ENCODE data around the gene GTPBP2. TPM values are rescaled to one million over a fixed set of nuclear protein-coding genes. Genes with fewer than 3 reads are reported as not detected.

GTPBP2 gene
- total and polyA plus RNA-seq, 2 of the 4 experiments (the other 2 are of a cell fraction), result 38.4 to 86.6 TPM

GRCh38 chr6:43575105-43575771 is 53.8 kb downstream of the GTPBP2 start:
- Histone ChIP-seq H2BK15ac (ENCODE audit: low read depth, low read length) (0 out of 3 replicates have a peak overlapping the region, but pooled peaks have one; percentile 50), H2AK9ac (replicated peaks; ENCODE audit: low read depth, low read length, poor library complexity) (peak overlapping the region; percentile 93), H4K20me1 (ENCODE audit: insufficient read depth, low read length) (peaks cover 9% of the 10 kb centered on the region), H3K4me3 (ENCODE audit: insufficient read depth, low read depth, low read length) (peak overlapping the region; percentile 94), H2AFZ (replicated peaks; ENCODE audit: low read length, poor library complexity) (peak overlapping the region; percentile 99), H3K18ac (ENCODE audit: low read depth, low read length) (no peak overlapping the region), H2BK120ac (ENCODE audit: low read depth, low read length) (no peak overlapping the region), H2BK5ac (ENCODE audit: low read depth, low read length, poor library complexity, severe bottlenecking) (peak overlapping the region; percentile 87), H3K23ac (ENCODE audit: low read depth, low read length) (peak overlapping the region; percentile 98), H3K9me1 (ENCODE audit: insufficient read depth, low read length) (peaks cover 3% of the 10 kb centered on the region; the same call in 1 of the 2 replicates), H4K8ac (ENCODE audit: low read depth in 2 of 2, low read length in 2 of 2) (peak overlapping the region; percentile 85 to 97), H3K27ac (ENCODE audit: insufficient read depth, low read length) (peak overlapping the region; percentile 89), H3K4me2 (ENCODE audit: low read depth, low read length) (peak overlapping the region; percentile 99), H2BK20ac (ENCODE audit: low read depth, low read length) (no peak overlapping the region), H4K5ac (ENCODE audit: low read depth, low read length) (no peak overlapping the region; the same call in 1 of the 2 replicates), H3K36me3 (ENCODE audit: control insufficient read depth, insufficient read depth, low read length) (peaks cover 11% of the 10 kb centered on the region; the same call in 1 of the 2 replicates), H3K79me1 (ENCODE audit: low read depth in 1 of 2, low read length in 2 of 2) (peaks cover 17 to 39% of the 10 kb centered on the region in 2 experiments), H3K14ac (replicated peaks; ENCODE audit: low read depth, low read length) (peak overlapping the region; percentile 94), H3K27me3 (ENCODE audit: control insufficient read depth, insufficient read depth, low read length) (no peaks in the 10 kb centered on the region), H3K56ac (ENCODE audit: extremely low read depth, insufficient read depth, low read length) (peak overlapping the region; percentile 81), H3K4me1 (ENCODE audit: control insufficient read depth, insufficient read depth, low read length) (peaks cover 2% of the 10 kb centered on the region; the same call in 1 of the 2 replicates), H4K91ac (ENCODE audit: insufficient read depth, low read depth, low read length) (peak overlapping the region; percentile 48; the same call in 1 of the 2 replicates), H2AK5ac (ENCODE audit: low read depth, low read length) (peak overlapping the region; percentile 85; the same call in 1 of the 2 replicates), H3K4ac (ENCODE audit: low read depth, low read length) (peak overlapping the region; percentile 93), H3K9ac (ENCODE audit: low read depth, low read length) (peak overlapping the region; percentile 93), H3K9me3 (ENCODE audit: control insufficient read depth, insufficient read depth, low read length) (no peaks in the 10 kb centered on the region)
- dilution Hi-C loops (cut with HindIII; ENCODE audit: low sequenced_read_pairs, unreplicated experiment) (no loop called here), in situ Hi-C loops (cut with MboI; ENCODE audit: low sequenced_read_pairs) (no loop called here), intact Hi-C loops (cut with micrococcal nuclease) (no loop called here)
- DNase-seq, result peak; percentile 9
- TF ChIP-seq POLR2A (IDR thresholded peaks at IDR 0.05; ENCODE audit: low read depth, low read length) (no peak), MAFK (IDR thresholded peaks at IDR 0.05; ENCODE audit: low read depth, low read length) (no peak), RCOR1 (IDR thresholded peaks at IDR 0.05; ENCODE audit: insufficient replicate concordance, low read length) (no peak), CHD1 (IDR thresholded peaks at IDR 0.05; ENCODE audit: low read depth, low read length) (no peak), MXI1 (IDR thresholded peaks at IDR 0.05; ENCODE audit: borderline replicate concordance, low read depth, low read length) (peak; percentile 92), RFX5 (IDR thresholded peaks at IDR 0.05; ENCODE audit: low read depth, low read length) (no peak), MAZ (IDR thresholded peaks at IDR 0.05; ENCODE audit: borderline replicate concordance, low read depth, low read length) (no peak), BHLHE40 (IDR thresholded peaks at IDR 0.05; ENCODE audit: low read depth, low read length) (peak; percentile 44; the same call in 1 of the 2 replicates), CEBPB (IDR thresholded peaks at IDR 0.05; ENCODE audit: low read depth, low read length) (no peak), NFE2L2 (IDR thresholded peaks at IDR 0.05; ENCODE audit: low read depth, low read length) (no peak)
- TF ChIP-seq, protein P1, sequence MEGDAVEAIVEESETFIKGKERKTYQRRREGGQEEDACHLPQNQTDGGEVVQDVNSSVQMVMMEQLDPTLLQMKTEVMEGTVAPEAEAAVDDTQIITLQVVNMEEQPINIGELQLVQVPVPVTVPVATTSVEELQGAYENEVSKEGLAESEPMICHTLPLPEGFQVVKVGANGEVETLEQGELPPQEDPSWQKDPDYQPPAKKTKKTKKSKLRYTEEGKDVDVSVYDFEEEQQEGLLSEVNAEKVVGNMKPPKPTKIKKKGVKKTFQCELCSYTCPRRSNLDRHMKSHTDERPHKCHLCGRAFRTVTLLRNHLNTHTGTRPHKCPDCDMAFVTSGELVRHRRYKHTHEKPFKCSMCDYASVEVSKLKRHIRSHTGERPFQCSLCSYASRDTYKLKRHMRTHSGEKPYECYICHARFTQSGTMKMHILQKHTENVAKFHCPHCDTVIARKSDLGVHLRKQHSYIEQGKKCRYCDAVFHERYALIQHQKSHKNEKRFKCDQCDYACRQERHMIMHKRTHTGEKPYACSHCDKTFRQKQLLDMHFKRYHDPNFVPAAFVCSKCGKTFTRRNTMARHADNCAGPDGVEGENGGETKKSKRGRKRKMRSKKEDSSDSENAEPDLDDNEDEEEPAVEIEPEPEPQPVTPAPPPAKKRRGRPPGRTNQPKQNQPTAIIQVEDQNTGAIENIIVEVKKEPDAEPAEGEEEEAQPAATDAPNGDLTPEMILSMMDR (conservative IDR thresholded peaks at IDR 0.05; ENCODE audit: low read depth, low read length), result no peak
- TF ChIP-seq, protein P2, sequence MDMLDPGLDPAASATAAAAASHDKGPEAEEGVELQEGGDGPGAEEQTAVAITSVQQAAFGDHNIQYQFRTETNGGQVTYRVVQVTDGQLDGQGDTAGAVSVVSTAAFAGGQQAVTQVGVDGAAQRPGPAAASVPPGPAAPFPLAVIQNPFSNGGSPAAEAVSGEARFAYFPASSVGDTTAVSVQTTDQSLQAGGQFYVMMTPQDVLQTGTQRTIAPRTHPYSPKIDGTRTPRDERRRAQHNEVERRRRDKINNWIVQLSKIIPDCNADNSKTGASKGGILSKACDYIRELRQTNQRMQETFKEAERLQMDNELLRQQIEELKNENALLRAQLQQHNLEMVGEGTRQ (IDR thresholded peaks at IDR 0.05; ENCODE audit: low read depth, low read length), result no peak
- no TSS peak for BruUV-seq (replicated peaks)
- ChIA-PET CTCF (interaction anchor here (0.6 kb wide), 1 partner anchor 28 kb away, joined by 5 read pairs; no protein-coding TSS in a partner anchor), POLR2A (ENCODE audit: unreplicated experiment) (interaction anchor here (0.6 to 0.7 kb wide), 2 partner anchors 19 to 1008 kb away, joined by 3 to 6 read pairs; no protein-coding TSS in a partner anchor)
- WGBS, 2 experiments (ENCODE audit: extremely low coverage in 2 of 2, insufficient read length in 1 of 2), result 1% methylated on average over 23 of the region's 38 CpGs; no CpG with 5 or more reads in 1 of the 2 experiments
- ATAC-seq (ENCODE audit: low read depth), result peak; percentile 34

Data from IMR-90 (cell line).